PC-9 (cell line): ENCODE data around the gene ANKRD6. TPM values are rescaled to one million over a fixed set of nuclear protein-coding genes. Genes with fewer than 3 reads are reported as not detected.

Experiments used
- BruUV-seq: library from RNA; stranded (reverse); fragments of 400-500 nt; replicated peaks from 2 replicates; lab custom pipeline; 2021; lab: Mats Ljungman, UMichigan
- CTCF ChIA-PET: fragments of 300-600 bp; sonication (Branson Sonifier 250); formaldehyde crosslinking; loops from one replicate; lab custom pipeline; 2022; ENCODE audit warnings: antibody characterized with exemption; lab: Charles Lee
- POLR2A ChIA-PET: fragments of 300-600 bp; sonication (Branson Sonifier 250); formaldehyde crosslinking; loops from one replicate; lab custom pipeline; 2022; ENCODE audit warnings: antibody characterized with exemption; ENCODE audit not compliant: unreplicated experiment; lab: Charles Lee
- DNase-seq, 2 experiments: peaks; one replicate each; pipeline versions ENCODE4 v3.0.0 to v3.0.0-alpha.2; 2015 to 2022; ENCODE audit warnings: mixed read lengths in 1 of 2
- H2AFZ ChIP-seq: fragments of 200-600 bp; sonication (generic); 2 replicates; pipeline ENCODE4 v1.8.1; 2017; ENCODE audit warnings: antibody characterized with exemption
- H3F3A ChIP-seq: fragments of 200-600 bp; sonication (generic); 2 replicates; pipeline ENCODE4 v1.8.1; 2017; ENCODE audit warnings: antibody characterized with exemption, mild to moderate bottlenecking, low read depth; ENCODE audit not compliant: insufficient read depth
- H3K27ac ChIP-seq: fragments of 200-600 bp; sonication (generic); 2 replicates; pipeline ENCODE4 v1.6.1; 2016; ENCODE audit warnings: mixed run types
- H3K27me3 ChIP-seq: fragments of 200-600 bp; sonication (generic); 2 replicates; pipeline ENCODE4 v1.6.1; 2016; ENCODE audit warnings: low read depth, mixed run types; ENCODE audit not compliant: insufficient read depth
- H3K36me3 ChIP-seq: fragments of 200-600 bp; sonication (generic); 2 replicates; pipeline ENCODE4 v1.6.1; 2016; ENCODE audit warnings: low read depth, mixed run types
- H3K4me1 ChIP-seq: fragments of 200-600 bp; sonication (generic); replicated peaks from 2 replicates; pipeline ENCODE4 v1.6.1; 2016; ENCODE audit warnings: mixed run types; ENCODE audit not compliant: insufficient read depth
- H3K4me2 ChIP-seq: fragments of 200-600 bp; sonication (generic); 2 replicates; pipeline ENCODE4 v1.6.1; 2017; ENCODE audit warnings: mixed run types
- H3K4me3 ChIP-seq: fragments of 200-600 bp; sonication (generic); 2 replicates; pipeline ENCODE4 v1.6.1; 2016; ENCODE audit warnings: mixed run types
- H3K79me2 ChIP-seq: fragments of 200-600 bp; sonication (generic); 2 replicates; pipeline ENCODE4 v1.6.1; 2017; ENCODE audit warnings: low read depth, mixed run types
- H3K9me2 ChIP-seq: fragments of 200-600 bp; sonication (generic); 2 replicates; pipeline ENCODE4 v1.8.1; 2017; ENCODE audit warnings: mild to moderate bottlenecking; ENCODE audit not compliant: insufficient read depth
- H3K9me3 ChIP-seq: fragments of 200-600 bp; sonication (generic); 2 replicates; pipeline ENCODE4 v1.8.1; 2016; ENCODE audit warnings: low read depth; ENCODE audit not compliant: insufficient read depth
- H4K20me1 ChIP-seq: fragments of 200-600 bp; sonication (generic); 2 replicates; pipeline ENCODE4 v1.8.1; 2017; ENCODE audit not compliant: insufficient read depth
- EZH2 ChIP-seq: fragments of 200-600 bp; sonication (generic); IDR thresholded peaks from 2 replicates; pipeline ENCODE4 v1.8.0; 2017; ENCODE audit warnings: antibody characterized with exemption, low read depth
- intact Hi-C: fragments of 100-400 bp; cut with micrococcal nuclease; formaldehyde crosslinking; loops from one replicate; pipeline ENCODE4 v1.10.0; 2022; ENCODE audit not compliant: unreplicated experiment
- total RNA-seq: library from RNA; stranded (reverse); gene quantifications from 2 replicates; pipeline ENCODE4 v1.2.3, GENCODE V29; 2021
- TF ChIP-seq, protein P1 (sequence below): fragments of 200-600 bp; sonication (generic); conservative IDR thresholded peaks from 2 replicates; pipeline ENCODE4 v1.6.1; 2017; ENCODE audit warnings: mixed run types, antibody characterized with exemption, mild to moderate bottlenecking, moderate library complexity

Gene ANKRD6
- total RNA-seq, 1 experiment from 2014 or later = 1.8 TPM

DNA sequence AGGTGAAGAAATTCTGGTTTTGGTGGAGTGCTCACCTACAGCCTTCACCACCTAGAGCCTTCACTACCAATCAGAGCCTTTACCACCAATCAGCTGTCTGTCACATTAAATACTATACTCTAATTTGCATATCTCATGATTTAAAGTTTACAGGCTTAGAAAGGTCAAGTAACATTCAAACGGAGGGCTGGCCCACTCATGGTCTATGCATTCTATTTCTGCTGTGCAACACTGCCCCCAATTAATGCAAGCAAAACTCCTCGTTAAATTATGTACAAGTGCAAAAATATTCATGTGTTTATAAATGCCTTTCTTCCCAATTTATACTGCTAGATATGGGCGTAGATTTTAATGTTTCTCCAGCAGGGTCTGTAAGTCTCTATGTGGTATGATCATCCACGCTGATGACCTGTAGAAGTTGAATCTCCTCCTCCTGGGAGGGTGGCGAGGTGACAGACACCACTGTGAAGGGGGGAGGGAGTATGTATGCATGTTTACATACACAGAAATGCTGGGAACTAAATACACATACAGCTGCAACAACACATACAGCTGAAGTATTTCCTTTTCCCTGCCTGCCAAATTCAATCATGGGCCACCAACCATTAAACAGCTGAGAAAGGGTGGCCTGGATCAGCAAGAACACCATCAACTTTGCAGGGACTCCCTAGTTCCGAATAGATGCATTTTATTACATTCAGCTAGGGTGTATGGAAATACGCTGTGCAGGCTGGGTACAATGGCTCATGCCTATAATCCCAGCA lies 34.0 kb upstream of the ANKRD6 start:
- no peaks in the 10 kb centered on the region for H4K20me1 ChIP-seq
- no peaks in the 10 kb centered on the region for H3F3A ChIP-seq
- H2AFZ ChIP-seq = no peak overlapping the region
- CTCF ChIA-PET = no interaction called here
- H3K9me2 ChIP-seq = no peaks in the 10 kb centered on the region
- no TSS peak for BruUV-seq
- no peak for DNase-seq
- H3K27me3 ChIP-seq = no peaks in the 10 kb centered on the region
- H3K79me2 ChIP-seq = no peaks in the 10 kb centered on the region
- no peak overlapping the region for H3K4me2 ChIP-seq
- no peaks in the 10 kb centered on the region for H3K4me1 ChIP-seq
- TF ChIP-seq EZH2 = no peak
- TF ChIP-seq, protein P1, sequence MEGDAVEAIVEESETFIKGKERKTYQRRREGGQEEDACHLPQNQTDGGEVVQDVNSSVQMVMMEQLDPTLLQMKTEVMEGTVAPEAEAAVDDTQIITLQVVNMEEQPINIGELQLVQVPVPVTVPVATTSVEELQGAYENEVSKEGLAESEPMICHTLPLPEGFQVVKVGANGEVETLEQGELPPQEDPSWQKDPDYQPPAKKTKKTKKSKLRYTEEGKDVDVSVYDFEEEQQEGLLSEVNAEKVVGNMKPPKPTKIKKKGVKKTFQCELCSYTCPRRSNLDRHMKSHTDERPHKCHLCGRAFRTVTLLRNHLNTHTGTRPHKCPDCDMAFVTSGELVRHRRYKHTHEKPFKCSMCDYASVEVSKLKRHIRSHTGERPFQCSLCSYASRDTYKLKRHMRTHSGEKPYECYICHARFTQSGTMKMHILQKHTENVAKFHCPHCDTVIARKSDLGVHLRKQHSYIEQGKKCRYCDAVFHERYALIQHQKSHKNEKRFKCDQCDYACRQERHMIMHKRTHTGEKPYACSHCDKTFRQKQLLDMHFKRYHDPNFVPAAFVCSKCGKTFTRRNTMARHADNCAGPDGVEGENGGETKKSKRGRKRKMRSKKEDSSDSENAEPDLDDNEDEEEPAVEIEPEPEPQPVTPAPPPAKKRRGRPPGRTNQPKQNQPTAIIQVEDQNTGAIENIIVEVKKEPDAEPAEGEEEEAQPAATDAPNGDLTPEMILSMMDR = no peak
- no peak overlapping the region for H3K27ac ChIP-seq
- no peaks in the 10 kb centered on the region for H3K36me3 ChIP-seq
- intact Hi-C loops = no loop called here
- no peaks in the 10 kb centered on the region for H3K9me3 ChIP-seq
- no peak overlapping the region for H3K4me3 ChIP-seq
- POLR2A ChIA-PET = interaction anchor here (0.7 kb wide), 1 partner anchor 46 kb away, joined by 4 read pairs; no protein-coding TSS in a partner anchor

DNA sequence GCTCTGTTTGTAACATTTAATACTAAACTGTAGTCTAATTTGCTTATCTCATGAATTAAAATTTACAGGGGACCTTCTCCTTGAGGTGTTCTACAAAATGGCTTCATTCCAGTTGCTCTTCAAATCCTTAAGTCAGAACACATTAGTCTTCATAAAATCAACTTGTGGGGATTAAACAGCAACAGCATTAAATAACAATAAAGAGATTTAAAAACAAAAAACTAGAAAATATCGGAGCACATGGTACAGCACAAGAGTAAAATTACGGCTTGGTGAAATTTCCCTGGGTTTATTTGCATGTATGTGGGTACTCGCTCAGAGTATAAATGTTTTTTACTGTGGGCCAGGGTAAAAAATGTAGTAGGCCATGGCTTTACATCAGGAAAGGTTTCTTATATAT lies 32.9 kb upstream of the ANKRD6 start:
- H3K4me3 ChIP-seq = no peak overlapping the region

DNA sequence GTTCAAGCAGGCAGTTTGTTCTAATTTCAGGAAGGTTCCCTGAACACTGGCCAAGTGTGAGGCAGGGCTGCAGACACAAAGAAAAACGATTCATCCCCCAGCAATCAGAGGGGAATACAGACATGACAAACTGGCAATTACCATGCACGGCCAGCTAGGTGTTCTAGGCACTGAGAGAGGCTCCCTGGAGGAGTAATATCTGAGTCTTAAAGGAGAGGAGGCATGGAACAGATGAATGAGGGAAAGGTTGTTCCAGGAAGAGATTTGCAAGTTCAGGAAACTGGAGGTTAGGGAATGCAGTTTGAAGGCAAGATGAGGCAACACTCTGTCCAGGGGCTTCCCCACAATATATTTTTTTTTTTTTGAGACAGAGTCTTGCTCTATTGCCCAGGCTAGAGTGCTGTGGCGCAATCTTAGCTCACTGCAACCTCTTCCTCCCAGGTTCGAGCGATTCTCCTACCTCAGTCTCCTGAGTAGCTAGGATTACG lies 32.0 kb upstream of the ANKRD6 start:
- Histone ChIP-seq H2AFZ (no peak overlapping the region), H3K4me3 (no peak overlapping the region), H4K20me1 (no peaks in the 10 kb centered on the region), H3K4me2 (no peak overlapping the region), H3K9me2 (no peaks in the 10 kb centered on the region), H3K4me1 (no peaks in the 10 kb centered on the region), H3F3A (no peaks in the 10 kb centered on the region), H3K36me3 (no peaks in the 10 kb centered on the region), H3K27ac (no peak overlapping the region), H3K9me3 (no peaks in the 10 kb centered on the region), H3K79me2 (no peaks in the 10 kb centered on the region), H3K27me3 (no peaks in the 10 kb centered on the region)
- TF ChIP-seq EZH2 = no peak
- TF ChIP-seq, protein P1 = no peak
- BruUV-seq = no TSS peak
- ChIA-PET POLR2A (no interaction called here), CTCF (interaction anchor here (0.7 kb wide), 1 partner anchor 1129 kb away, joined by 7 read pairs; no protein-coding TSS in a partner anchor)
- no peak for DNase-seq
- intact Hi-C loops = no loop called here

More for the DNA sequence above, 32.9 kb upstream of the ANKRD6 start:
- H3K9me2 ChIP-seq = no peaks in the 10 kb centered on the region
- no peaks in the 10 kb centered on the region for H3K4me1 ChIP-seq
- ChIA-PET POLR2A (no interaction called here), CTCF (no interaction called here)
- H4K20me1 ChIP-seq = no peaks in the 10 kb centered on the region
- TF ChIP-seq, protein P1 = no peak
- TF ChIP-seq EZH2 = no peak
- no peak overlapping the region for H3K27ac ChIP-seq
- H3K9me3 ChIP-seq = no peaks in the 10 kb centered on the region
- H3K4me2 ChIP-seq = no peak overlapping the region
- no peaks in the 10 kb centered on the region for H3F3A ChIP-seq
- no peaks in the 10 kb centered on the region for H3K36me3 ChIP-seq
- no TSS peak for BruUV-seq
- H2AFZ ChIP-seq = no peak overlapping the region
- H3K27me3 ChIP-seq = no peaks in the 10 kb centered on the region
- intact Hi-C loops = no loop called here
- no peak for DNase-seq
- no peaks in the 10 kb centered on the region for H3K79me2 ChIP-seq
